Panc1 (cell line): Measurements from ENCODE around the gene ZNF497. TPM values are rescaled to one million over a fixed set of nuclear protein-coding genes. Genes with fewer than 3 reads are reported as not detected.

Source experiments
- ATAC-seq: fragments of 200-7000 bp; cut with Tn5 transposase; 2 replicates; pipeline ENCODE4 v1.9.1; 2020; ENCODE audit warnings: mild to moderate bottlenecking, moderate library complexity
- BruUV-seq: library from RNA; stranded (reverse); fragments of 400-500 nt; replicated peaks from 2 replicates; lab custom pipeline; 2021; lab: Mats Ljungman, UMichigan
- CTCF ChIA-PET: fragments of 300-600 bp; sonication (Branson Sonifier 250); formaldehyde crosslinking; loops from one replicate; lab custom pipeline; 2022; ENCODE audit warnings: antibody characterized with exemption; lab: Charles Lee
- POLR2A ChIA-PET: fragments of 300-600 bp; sonication (Branson Sonifier 250); formaldehyde crosslinking; loops from one replicate; lab custom pipeline; 2022; ENCODE audit warnings: antibody characterized with exemption; lab: Charles Lee
- DNase-seq: peaks from one replicate; pipeline ENCODE4 v3.0.0-alpha.2; 2010; ENCODE audit warnings: low read depth, low spot score
- H3K27ac ChIP-seq: 2 replicates; pipeline ENCODE4 v1.5.1; 2011; ENCODE audit warnings: mild to moderate bottlenecking, low read length, inconsistent platforms
- H3K27me3 ChIP-seq: fragments of 200-500 bp; sonication (Bioruptor generic); 2 replicates; pipeline ENCODE4 v1.6.0; 2014; ENCODE audit warnings: low read length, inconsistent platforms; ENCODE audit not compliant: control insufficient read depth, insufficient read depth
- H3K36me3 ChIP-seq: fragments of 200-500 bp; sonication (Bioruptor generic); 2 replicates; pipeline ENCODE4 v1.5.1; 2014; ENCODE audit warnings: inconsistent platforms, mild to moderate bottlenecking, low read length, moderate library complexity; ENCODE audit not compliant: control insufficient read depth, insufficient read depth
- H3K4me1 ChIP-seq: 2 replicates; pipeline ENCODE4 v1.5.1; 2011; ENCODE audit warnings: inconsistent platforms, mild to moderate bottlenecking, low read length, moderate library complexity; ENCODE audit not compliant: control insufficient read depth, insufficient read depth
- H3K4me3 ChIP-seq, 2 experiments: 2 replicates each; pipeline ENCODE4 v1.5.1; 2011 to 2012; ENCODE audit warnings: low read depth in 2 of 2, low read length in 2 of 2, mild to moderate bottlenecking in 2 of 2, inconsistent platforms in 1 of 2, moderate library complexity in 1 of 2
- H3K9me3 ChIP-seq: fragments of 200-500 bp; sonication (Bioruptor generic); 2 replicates; pipeline ENCODE4 v1.5.1; 2014; ENCODE audit warnings: low read depth, mild to moderate bottlenecking, inconsistent platforms, low read length, moderate library complexity; ENCODE audit not compliant: control insufficient read depth, insufficient read depth
- CTCF ChIP-seq: fragments of 450-650 bp; IDR thresholded peaks from 2 replicates; pipeline ENCODE4 v1.5.1; 2017; ENCODE audit warnings: mild to moderate bottlenecking
- POLR2AphosphoS5 ChIP-seq: IDR thresholded peaks from 2 replicates; pipeline ENCODE4 v1.6.1; 2012; ENCODE audit warnings: mild to moderate bottlenecking, low read depth, low read length, moderate library complexity
- REST ChIP-seq, 2 experiments: IDR thresholded peaks; 2 replicates each; pipeline ENCODE4 v1.6.1; 2011 to 2012; ENCODE audit warnings: low read depth in 2 of 2, control low read depth in 1 of 2, low read length in 1 of 2, mild to moderate bottlenecking in 1 of 2, moderate library complexity in 1 of 2; ENCODE audit not compliant: insufficient read depth in 1 of 2
- SIN3A ChIP-seq: IDR thresholded peaks from 2 replicates; pipeline ENCODE4 v1.6.1; 2012; ENCODE audit warnings: low read depth, mild to moderate bottlenecking, low read length, moderate library complexity, borderline replicate concordance; ENCODE audit not compliant: insufficient read depth
- TCF7L2 ChIP-seq: IDR thresholded peaks from 2 replicates; pipeline ENCODE4 v1.6.1; 2011; ENCODE audit warnings: mild to moderate bottlenecking, low read depth, low read length, inconsistent platforms
- in situ Hi-C: cut with HindIII; loops from 2 replicates; pipeline ENCODE4 v1.10.0; 2016; ENCODE audit warnings: low sequenced_read_pairs, low pct_unique_long_range_greater_than_20kb
- intact Hi-C: fragments of 100-400 bp; cut with micrococcal nuclease; formaldehyde crosslinking; loops from one replicate; pipeline ENCODE4 v1.10.0; 2022; ENCODE audit not compliant: unreplicated experiment
- total RNA-seq: library from RNA; stranded (reverse); gene quantifications from one replicate; pipeline ENCODE4 v1.2.1, GENCODE V29; 2021; ENCODE audit not compliant: unreplicated experiment

ZNF497 gene
- total RNA-seq, 1 experiment from 2014 or later: 1.9 TPM

- intact Hi-C loops: no loop called here
- Histone ChIP-seq H3K9me3 (no peaks in the 10 kb centered on the region), H3K27ac (no peak overlapping the region), H3K36me3 (no peaks in the 10 kb centered on the region), H3K4me3 (no peak overlapping the region), H3K27me3 (no peaks in the 10 kb centered on the region), H3K4me1 (no peaks in the 10 kb centered on the region)
- DNase-seq (no peak), ATAC-seq (no peak)
- in situ Hi-C loops: no loop called here
- CTCF ChIA-PET: no interaction called here
- BruUV-seq: no TSS peak
- TF ChIP-seq TCF7L2: no peak
- TF ChIP-seq CTCF: no peak
- no peak for TF ChIP-seq POLR2AphosphoS5
- TF ChIP-seq SIN3A: no peak
- TF ChIP-seq REST (IDR thresholded peaks at IDR 0.05; ENCODE audit: insufficient read depth in 1 of 2, low read depth in 2 of 2, low read length in 1 of 2): no peak
- POLR2A ChIA-PET: no interaction called here
Measured at GRCh38 chr19:58355215-58355796, 7.2 kb downstream of the ZNF497 start.

GRCh38 chr19:58354478-58355030 is 8.0 kb downstream of the ZNF497 start:
- ATAC-seq: no peak

More at GRCh38 chr19:58354478-58355030, 8.0 kb downstream of the ZNF497 start:
- Histone ChIP-seq H3K4me1 (no peaks in the 10 kb centered on the region), H3K4me3 (no peak overlapping the region), H3K27ac (no peak overlapping the region), H3K27me3 (no peaks in the 10 kb centered on the region), H3K9me3 (no peaks in the 10 kb centered on the region), H3K36me3 (no peaks in the 10 kb centered on the region)
- POLR2A ChIA-PET: no interaction called here
- TF ChIP-seq TCF7L2 (no peak), SIN3A (no peak), POLR2AphosphoS5 (no peak), REST (IDR thresholded peaks at IDR 0.05; ENCODE audit: insufficient read depth in 1 of 2, low read depth in 2 of 2, low read length in 1 of 2) (no peak), CTCF (no peak)
- in situ Hi-C loops: no loop called here
- CTCF ChIA-PET: no interaction called here
- intact Hi-C loops: no loop called here
- TSS peak; percentile 64 for BruUV-seq
- DNase-seq: no peak
